M059J (cell line): ENCODE results near the gene RPS4Y2. TPM values are rescaled to one million over a fixed set of nuclear protein-coding genes. Genes with fewer than 3 reads are reported as not detected.

Experiments used
- DNase-seq: peaks from one replicate; pipeline ENCODE4 v3.0.0-alpha.2; 2012; ENCODE audit warnings: low read depth
- total RNA-seq: library from RNA; depleted of rRNA; stranded (reverse); fragments of >200 nt; shearing (Covaris generic); gene quantifications from 2 replicates; pipeline ENCODE4 v1.2.3, GENCODE V29; 2014; rRNA removed

RPS4Y2 gene
- total RNA-seq: not detected in 2 replicates

DNA sequence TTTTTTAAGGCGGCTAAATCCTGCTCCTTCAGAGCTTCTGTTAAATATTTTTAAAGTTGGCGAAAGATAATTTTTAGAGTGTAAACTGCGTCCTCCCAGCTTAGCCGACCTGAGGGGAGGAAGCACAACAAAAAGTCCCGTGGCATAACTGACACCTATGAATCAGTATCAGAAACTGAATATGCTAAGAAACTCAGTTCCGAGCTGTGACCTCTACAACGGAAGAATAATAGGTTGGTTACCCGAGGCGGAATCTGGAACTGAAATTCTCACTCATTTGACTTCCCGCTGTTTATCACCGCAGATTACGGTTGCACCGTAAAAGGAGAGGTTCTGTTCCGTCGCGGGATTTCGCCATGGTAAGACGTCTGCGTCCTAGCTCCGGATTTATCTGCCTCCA, at the start of gene RPS4Y2:
Gene RPS4Y2, plus strand, starts transcription at position 301 of the 400 bp plus-strand sequence. Its CDS starts 56 bp downstream, at position 357.
- DNase-seq: no peak

DNA sequence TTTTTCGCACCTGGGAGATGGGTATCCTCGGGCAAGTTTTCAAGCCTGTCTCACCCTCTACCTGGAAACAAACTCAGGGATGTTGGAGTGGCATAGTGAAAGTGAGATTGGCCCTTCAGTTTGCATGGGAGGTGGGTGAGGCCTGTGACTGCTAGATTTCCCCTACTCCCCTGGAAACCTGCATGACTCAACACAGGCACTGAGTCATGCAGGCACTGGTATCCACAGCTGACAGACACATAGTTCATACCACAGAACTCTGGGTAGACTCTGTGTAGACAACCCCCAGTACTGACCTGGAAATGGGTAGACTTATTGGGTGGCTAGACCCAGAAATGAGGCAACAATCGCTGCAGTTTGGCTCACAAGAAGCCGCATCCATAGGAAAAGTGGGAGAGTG, 41.5 kb upstream of the RPS4Y2 start:
- peak; percentile 5 for DNase-seq

DNA sequence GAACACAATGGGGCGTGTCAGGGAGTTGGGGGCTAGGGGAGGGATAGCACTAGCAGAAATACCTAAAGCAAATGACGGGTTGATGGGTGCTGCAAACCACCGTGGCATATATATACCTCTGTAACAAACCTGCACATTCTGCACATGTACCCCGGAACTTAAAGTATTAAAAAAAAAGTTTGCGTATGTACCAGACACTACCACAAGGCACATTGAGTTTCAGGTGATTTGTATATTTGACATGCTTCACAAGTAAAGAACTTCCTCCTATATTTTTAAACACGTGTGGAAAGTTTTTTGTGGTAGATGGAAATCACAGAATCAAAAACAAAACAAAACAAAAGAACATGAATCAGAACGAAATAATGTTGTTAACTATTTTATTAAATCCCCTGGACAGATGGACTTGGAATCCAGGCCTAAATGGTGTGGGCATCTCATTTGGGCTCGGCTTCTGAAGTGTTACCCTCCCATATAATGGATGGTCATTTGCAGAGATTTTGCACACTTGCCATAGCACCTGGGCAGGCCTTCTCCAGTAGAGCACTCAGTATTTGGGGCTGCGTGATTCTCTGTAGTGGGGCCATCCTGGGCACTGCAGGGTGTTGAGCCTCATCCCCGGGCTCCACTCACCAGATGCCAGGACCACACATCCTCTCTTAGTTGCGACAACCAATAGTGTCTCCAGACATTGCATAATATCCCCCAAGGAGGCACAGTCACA, 29.6 kb upstream of the RPS4Y2 start:
- no peak for DNase-seq

DNA sequence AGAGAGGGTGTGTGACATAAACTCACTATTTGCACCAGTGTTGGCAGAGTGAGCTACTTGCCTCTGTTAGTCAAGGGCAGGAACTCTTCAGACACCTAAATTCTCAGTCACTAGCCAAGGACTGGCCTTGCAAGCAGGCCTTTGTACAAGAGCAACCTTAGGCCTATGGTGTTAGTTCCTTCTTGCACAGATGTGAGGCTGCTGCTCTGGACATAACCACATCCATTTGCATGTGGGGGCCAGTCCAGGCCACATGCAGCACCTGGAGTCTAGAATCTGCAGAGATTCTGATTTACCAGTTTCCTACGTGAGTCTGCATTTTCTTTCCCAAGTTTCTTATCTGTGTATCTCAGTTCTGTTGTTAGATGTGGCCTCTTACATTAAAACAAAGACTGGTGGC, 20.7 kb upstream of the RPS4Y2 start:
- DNase-seq: no peak

DNA sequence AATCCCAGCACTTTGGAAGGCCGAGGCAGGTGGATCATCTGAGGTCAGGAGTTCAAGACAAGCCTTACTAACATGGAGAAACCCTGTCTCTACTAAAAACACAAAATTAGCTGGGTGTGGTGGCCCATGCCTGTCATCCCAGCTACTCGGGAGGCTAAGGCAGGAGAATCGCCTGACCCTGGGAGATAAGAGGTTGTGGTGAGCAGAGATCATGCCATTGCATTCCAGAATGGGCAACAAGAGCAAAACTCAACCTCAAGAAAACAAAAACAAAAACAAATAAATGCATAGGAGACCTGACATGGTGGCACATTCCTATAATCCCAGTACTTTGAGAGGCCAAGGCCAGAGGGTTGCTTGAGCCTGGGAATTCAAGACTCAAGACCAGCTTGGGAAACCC, 16.1 kb upstream of the RPS4Y2 start:
- DNase-seq: no peak

DNA sequence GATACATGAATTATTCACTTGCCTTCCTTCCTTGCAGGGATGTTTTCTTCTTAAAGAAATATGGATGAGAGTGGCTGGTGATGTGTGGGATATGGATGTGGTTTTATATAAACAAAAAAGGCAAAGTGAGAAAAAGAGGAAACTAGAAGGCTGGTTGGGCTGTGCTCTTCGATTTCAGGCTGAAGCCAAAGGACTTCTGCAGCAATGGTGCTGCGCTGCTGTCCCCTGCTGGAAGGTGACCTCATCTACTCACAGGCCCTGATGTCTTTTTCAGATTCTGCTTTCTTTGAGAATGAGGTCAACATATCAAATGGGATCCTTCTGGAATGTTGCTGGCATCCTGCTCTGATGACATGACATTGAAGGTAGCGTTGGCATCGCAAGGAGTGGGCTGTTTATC, 15.3 kb upstream of the RPS4Y2 start:
- peak; percentile 0 for DNase-seq

DNA sequence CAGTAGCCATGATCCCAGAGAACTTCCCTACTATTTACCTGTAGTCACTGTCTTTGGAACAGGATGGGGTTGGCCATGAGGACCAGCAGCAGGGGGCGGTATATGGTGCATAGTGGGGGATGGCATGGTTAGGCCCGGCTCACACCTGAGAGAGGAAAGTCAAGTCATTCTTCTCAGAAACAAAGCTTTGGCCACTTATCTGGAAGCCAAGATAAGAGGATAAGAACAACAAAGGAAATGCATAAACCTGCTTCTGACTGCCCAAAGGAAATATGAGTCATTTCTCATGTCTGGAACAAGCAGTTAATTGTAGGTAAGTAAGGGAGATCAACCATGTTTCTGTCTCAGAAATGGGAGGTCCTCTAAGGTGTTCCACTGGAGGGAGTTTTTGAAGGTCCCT, 10.8 kb upstream of the RPS4Y2 start:
- no peak for DNase-seq

DNA sequence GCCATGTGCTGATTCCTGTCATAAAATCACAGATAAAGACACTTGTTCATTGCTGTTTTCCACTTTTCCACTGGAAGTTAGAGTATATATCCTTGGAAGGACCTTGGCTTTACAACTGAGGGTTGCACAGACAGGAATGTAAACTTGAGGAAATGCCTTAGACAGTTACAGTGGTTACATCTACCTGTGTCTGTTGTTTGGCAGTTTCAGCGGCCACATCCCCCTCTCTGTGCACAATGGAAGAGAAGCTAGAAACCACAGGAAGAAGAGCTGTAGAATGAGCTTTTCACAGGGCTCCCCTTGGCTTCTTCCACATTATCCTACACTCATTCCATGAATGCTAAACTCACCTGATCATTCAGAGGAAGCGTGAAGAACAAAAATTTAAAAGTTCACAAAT, 9.0 kb upstream of the RPS4Y2 start:
- no peak for DNase-seq

DNA sequence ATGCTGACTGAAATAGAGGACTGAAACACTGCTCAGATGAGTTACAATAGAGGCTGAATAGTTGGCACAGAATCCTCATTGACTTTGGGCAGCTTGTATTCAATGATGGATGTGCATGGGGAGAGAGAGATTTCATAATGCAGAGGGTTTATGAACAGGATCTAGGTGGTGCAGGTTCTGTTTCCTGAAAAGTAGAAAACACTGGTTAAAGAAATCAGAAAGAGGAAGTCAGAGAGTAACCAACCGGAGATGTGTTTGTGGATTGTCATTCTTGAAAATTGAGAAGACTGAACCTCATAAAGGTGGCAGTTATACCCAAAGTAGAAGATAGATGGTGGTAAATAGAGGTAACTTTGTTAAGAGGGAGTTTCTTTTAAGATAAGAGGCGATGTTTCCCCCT, 8.0 kb downstream of the RPS4Y2 start:
- no peak for DNase-seq

DNA sequence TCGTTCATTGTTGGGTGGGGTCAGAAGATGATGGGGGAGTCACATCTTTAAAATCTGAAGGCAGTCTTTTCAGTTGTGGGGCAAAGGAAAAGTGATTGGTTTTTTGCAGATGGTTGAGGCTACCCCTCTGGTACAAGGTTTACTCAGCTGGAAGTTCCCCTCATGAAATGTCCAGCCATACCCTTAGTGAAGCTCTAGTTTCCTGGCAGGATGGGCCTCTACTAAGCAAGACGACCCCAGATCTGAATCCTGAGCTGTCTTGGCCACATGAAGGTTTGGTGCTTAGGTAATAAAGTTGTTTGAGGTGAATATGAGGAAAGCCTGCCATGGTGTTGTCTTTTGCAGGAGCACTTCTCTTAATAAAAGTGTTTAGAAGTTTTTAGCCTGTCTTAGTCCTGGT, 9.2 kb downstream of the RPS4Y2 start:
- DNase-seq: no peak

DNA sequence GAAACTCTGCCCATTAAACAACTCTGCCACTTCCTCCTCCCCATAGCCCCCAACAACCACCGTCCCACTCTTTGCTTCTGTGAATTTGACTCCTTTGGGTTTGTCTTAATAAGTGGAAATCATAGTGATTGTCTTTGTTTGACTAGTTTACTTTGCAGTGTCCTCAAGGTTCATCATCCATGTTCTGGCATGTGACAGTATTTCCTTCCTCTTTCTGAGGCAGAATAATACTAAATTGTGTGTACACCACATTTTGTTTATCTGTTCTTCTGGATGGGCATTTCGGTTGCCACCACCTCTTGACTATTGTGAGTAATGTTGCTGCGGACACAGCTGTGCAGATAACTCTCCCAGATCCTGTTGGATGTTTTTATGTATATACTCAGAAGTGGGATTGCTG, 14.8 kb downstream of the RPS4Y2 start:
- no peak for DNase-seq

DNA sequence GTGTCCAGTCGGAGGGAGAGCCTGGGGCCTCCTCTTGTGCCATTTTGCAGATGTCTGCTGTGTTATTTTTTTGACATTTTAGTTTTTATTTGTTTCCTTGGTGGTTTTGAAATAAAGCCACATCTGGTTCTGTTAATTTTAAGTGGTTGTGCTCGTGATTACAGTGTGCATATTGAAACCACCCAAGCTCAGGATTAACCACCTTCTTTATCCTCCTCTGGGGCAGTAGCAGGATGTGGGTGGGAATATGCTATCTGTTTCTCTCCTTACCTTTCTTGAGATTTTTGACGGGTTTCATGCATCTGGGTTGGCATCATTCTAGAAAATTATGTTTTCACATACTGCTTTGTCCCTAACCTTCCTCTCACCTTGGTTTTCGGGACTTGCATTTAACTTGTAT, 20.2 kb downstream of the RPS4Y2 start:
- no peak for DNase-seq

DNA sequence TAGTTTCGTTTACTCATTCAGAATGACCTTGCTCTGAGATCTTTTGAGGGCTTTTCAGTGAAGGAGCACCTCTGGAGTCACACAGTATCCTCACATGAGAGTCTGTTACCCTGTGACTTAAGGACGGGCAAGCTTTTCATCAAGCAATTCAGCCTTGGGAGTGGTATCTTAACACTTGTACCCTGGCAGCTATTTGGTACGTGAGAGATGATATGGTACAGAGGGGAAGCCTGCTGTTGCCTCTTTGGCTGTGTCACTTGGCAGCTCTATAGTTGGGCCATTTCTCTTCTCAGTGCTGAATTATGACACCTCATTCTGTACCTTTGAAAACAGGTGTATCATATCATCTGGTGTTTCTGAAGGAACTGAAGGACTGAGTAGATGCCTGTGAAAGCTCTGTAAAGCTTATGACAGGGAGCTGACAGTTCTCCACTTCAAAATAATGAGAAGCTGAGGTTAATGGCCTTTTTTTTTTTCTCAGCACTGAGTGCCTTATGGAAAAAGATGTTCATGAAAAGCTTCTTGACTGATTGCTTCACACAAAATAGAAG, 24.3 kb downstream of the RPS4Y2 start:
- no peak for DNase-seq

DNA sequence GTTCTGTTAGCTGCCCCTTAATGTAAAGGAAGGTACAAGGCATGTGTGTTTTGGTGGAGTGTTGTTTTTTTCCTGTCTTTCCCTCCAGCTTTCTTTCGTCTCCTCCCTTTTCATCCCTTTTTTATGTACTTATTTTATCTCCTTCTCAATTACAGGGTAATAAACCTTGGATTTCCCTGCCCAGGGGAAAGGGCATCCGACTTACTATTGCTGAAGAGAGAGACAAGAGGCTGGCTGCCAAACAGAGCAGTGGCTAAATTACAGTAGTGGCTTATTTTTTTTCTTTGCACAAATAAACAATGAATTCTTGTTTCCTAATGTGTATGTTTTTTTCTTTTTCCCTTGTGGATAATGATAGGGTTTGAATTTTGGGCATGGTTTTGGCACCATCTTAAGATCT, 24.9 kb downstream of the RPS4Y2 start:
- no peak for DNase-seq

DNA sequence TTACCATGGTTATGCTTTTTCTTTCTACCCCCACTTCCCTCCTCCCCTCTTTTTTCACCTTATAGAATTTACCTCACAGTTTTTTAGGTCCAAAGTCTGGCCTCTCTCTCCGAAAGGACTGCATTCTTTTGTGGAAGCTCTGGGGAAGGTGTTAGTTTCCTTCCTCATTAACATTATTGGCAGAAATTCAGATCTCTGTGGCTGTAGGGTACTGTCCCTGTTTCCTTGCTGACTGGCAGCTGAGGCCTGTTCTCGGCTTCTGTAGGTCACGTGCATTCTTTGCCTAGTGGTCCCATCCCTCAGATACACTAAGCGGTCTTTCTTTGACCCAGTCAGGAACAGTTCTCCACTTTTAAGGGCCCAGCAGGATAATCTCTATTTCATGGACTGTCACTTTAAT, 25.5 kb downstream of the RPS4Y2 start:
- no peak for DNase-seq

DNA sequence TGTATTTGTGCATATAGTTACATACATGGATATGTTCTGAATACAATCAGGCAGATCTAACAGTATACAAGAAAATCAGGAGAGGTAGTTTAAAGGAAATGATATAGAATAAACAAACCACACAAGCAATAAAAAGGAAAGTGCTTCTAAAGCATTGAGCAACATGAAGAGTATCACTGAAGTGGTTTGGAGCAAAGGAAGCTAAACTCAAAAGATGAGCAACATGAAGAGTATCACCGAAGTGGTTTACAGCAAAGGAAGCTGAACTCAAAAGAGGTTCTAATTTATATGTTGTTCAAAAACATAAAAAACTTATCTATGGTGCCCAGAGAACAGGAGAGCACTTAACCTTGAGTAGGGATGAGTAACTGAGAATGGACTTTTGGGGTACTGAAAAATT, 29.1 kb downstream of the RPS4Y2 start:
- DNase-seq: no peak

DNA sequence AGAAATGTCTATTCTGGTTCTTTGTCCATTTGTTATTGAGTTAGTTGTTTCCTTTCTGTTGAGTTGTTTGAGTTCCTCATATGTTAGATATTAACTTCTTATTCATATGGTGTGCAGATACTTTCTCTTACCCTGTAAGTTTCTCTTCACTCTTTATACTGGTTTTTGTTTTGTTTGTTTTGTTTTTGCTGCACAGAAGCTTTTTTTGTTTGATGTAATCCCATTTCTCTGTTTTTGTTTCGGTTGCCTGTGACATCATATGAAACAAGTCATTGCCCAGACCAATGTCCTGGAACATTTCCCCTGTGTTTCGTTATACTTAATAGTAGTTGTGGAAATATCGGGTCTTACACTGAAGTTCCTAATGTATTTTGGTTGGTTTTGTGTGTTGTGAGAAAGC, 31.2 kb downstream of the RPS4Y2 start:
- no peak for DNase-seq

DNA sequence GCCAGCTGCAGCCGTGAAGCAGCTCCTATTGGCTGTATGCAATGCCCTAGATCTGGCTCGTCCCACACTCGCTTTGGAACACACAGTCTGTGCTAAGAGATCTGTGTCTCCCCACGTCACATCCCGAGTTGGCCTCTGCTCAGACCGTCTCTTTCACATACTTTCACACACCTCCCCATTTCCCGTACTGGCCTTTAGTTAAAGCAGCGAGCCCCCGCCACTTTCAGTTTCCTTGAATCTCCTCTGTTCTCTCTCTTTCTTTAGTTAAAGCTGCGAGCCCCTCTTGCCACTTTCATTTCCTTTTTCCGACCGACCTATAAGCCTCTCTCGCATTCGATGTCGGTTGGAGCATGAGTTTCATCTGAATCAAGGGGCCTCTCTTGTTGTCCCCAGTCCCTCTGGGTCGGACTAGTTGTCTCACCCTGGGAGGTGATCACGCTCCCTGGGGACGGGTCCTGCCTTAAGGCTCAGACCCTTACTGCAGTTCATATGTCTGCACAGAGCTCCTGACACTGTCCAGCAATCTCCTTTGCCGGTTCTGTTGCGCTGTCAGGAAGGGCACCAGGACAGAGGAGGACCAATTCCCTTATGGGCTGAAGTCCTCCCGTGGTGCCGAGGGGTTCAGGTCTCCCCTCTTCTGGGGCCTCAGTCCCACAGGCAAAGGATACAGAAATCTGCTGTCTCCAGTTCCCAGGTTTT, 42.6 kb downstream of the RPS4Y2 start:
- no peak for DNase-seq

DNA sequence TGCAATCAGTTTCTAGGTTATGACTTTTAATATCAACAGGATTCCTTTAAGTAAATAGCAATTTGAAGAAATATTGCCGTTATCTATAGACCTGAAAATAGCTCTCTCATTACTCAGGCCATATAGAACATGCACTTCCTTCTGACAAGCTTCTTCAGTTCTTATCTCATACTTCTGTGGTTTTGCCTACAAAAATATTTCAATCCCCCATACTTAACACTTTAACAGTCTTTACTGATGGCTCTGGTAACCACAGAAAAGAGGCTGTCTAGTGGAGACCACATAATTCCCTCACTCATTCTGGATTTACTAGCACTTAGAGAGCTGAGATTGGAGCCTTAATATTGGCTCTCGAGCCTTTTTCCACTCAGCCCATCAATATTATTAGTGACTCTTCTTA, 46.8 kb downstream of the RPS4Y2 start:
- DNase-seq: no peak

DNA sequence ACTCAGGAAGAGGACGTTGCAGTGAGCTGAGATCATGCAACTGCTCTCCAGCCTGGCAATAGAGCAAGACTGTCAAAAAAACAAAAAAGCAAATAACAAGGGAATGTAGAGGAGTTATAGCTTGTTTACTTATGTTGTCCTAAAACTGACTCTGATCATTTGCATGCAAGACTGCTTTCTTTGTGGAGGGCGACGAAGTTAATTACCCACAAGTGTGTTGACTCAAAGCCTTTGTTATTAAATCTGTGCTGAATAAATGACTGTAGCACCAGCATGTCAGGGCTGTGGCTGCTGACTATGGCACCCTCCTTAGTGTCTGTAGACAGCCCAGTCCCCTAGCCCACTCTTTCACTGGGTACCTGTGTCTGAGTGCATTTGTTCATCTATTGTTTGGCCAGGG, 50.3 kb downstream of the RPS4Y2 start:
- DNase-seq: no peak

DNA sequence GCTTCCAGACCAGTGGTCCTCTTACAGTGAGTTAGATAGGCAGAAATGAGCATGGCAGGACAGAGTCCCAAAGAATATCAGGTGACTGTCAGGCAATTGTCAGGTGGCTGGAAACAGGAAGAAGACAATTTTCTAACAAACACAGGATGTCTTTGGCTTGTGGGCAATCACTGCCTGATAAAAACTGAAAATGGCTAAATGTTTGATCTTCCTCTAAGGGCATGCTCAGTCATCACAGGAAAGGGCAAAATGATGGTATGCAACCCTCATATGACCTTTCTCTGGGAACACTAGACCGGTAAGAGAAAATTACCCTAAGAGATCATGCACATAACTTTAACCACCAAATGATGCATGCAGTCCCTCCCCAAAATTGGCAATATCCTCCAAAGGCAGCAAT, 57.6 kb downstream of the RPS4Y2 start:
- no peak for DNase-seq

DNA sequence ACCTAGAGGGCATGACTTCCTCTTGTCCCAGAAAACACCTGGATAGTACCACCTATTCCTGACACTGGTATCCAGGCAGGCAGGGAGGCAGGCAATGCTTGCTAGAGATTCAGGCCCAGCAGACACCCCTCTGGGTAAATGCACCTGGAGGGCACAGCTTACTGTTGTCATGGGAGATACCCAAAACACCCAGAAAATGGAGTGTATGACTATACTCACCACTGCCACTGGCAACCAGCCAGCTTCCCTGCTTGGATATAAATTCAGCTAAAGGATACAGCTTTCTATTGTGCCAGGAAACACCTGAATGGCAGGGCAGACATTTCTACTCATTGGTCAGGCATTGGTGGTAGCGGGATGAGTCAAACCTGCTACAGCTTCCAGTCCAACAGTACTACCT, 58.9 kb downstream of the RPS4Y2 start:
- no peak for DNase-seq

DNA sequence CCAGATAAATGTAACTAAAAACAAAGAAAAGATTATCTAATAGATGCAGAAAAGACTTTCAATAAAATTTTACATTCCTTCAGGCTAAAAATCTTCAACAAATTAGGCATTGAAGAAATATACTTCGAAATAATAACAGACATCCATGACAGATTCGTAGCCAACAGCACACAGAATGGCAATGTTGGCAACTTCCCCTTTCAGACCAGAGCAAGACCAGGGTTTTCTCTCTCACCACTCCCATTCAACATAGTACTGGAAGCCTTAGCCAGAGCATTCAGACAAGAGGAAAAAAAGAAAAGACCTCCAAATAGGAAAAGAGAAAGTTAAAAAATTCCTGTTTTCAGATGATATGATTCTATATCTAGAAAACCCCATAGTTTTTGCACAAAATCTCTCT, 61.2 kb downstream of the RPS4Y2 start:
- DNase-seq: no peak
